Fibroblast of villous mesenchyme (primary cell): ENCODE results near the gene USP12. TPM values are rescaled to one million over a fixed set of nuclear protein-coding genes. Genes with fewer than 3 reads are reported as not detected.

Source experiments
- DNase-seq: peaks from one replicate; pipeline ENCODE4 v3.0.0-alpha.2; 2010; ENCODE audit warnings: low read depth
- H3K4me3 ChIP-seq: 2 replicates; pipeline ENCODE4 v1.5.1; 2011; ENCODE audit warnings: low read depth, mild to moderate bottlenecking, low read length
- CTCF ChIP-seq: IDR thresholded peaks from 2 replicates; pipeline ENCODE4 v1.5.1; 2012; ENCODE audit warnings: low read depth, mild to moderate bottlenecking, low read length; ENCODE audit not compliant: insufficient read depth
- total RNA-seq: library from RNA; depleted of rRNA; stranded (reverse); fragments of >200 nt; gene quantifications from 2 replicates; pipeline ENCODE4 v1.2.3, GENCODE V29; 2012

Gene USP12
- total RNA-seq, 1 donor, result 19.0 TPM

DNA sequence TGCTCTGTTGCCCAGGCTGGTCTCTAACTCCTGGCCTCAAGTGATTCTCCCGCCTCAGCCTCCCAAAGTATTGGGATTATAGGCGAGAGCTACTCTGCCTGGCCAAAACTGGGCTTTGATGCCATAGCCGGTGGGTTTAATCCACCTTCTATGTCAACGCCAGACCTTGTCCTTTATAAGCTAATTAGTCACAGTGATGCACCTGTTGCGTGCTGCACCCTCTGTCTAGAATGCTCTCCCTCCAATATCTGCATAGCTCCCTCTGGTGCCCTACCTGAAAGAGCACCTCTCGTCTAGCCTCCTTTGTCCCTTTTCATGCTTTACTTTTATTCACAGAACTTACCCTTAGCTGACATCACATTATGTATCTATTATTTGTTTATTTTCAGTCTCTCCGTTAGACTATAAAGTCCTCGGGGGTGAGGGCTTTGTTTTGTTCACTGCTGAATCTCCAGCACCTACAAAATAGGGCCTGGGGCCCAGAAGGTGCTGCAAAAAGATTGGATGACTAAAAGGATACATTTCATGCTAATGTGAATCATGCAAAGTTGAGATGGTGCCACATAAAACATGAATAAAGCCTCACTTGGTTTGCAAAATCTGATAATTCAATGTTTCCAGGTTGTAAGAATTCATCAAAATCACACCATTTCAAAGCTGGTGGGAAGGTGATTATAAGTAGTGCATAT is 148.1 kb downstream of the USP12 start:
- DNase-seq, result no peak
- no peak overlapping the region for H3K4me3 ChIP-seq
- no peak for TF ChIP-seq CTCF

GRCh38 chr13:27022571-27023311 is 148.9 kb downstream of the USP12 start:
- peak; percentile 97 for DNase-seq
- no peak overlapping the region for H3K4me3 ChIP-seq
- no peak for TF ChIP-seq CTCF

- TF ChIP-seq CTCF, result no peak
- no peak overlapping the region for H3K4me3 ChIP-seq
- DNase-seq, result no peak
Measured at GRCh38 chr13:27020415-27020814, 151.2 kb downstream of the USP12 start.

- DNase-seq, result no peak
- TF ChIP-seq CTCF, result no peak
- H3K4me3 ChIP-seq, result no peak overlapping the region
Measured at GRCh38 chr13:27018882-27019281, 152.7 kb downstream of the USP12 start.

DNA sequence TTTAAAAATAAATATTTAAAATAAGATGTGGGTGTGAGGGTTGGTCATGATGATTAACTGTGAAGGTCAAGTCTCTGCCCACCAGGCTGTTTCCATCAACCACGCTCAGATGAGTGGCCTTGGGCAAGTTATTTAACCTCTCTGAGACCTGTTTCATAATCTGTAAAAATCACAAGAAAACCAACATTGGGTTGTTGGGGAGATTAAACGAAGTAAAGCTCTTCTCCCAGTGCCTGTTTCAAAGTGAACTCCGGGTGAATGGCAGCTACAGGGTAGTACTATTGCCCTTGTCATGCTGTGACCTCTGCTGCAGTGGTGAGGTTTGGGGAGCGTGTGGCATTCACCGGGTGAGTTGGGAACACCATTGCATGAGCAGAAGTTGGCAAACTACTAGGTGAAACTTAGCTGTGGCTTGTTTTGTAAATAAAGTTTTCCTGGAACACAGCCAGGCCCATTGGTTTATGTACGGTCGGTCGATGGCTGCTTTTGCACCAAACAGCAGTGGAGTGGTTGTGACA is 153.2 kb downstream of the USP12 start:
- DNase-seq, result peak; percentile 84
- no peak overlapping the region for H3K4me3 ChIP-seq
- TF ChIP-seq CTCF, result no peak

DNA sequence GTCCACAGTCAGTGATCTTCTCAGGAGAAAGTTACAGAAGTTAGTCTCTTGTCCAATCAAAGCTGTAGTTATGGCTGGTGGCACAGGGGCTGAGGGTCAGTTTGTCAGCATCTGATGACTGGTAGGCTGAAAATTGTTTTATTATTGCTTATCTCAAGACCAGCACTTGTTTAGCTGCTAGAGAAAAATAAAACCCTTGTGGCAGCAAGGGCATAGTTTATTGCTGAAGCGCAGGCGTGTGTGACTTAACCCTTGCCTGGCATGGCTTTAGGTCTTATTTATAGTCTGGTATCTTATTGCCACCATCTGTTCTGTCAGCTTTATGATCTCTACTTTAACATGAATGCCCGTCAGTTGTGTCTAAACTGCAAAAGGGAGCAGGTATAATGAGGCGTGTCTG is 154.7 kb downstream of the USP12 start:
- no peak for TF ChIP-seq CTCF

More for the DNA sequence above, 154.7 kb downstream of the USP12 start:
- no peak overlapping the region for H3K4me3 ChIP-seq
- DNase-seq, result peak; percentile 74

Other genes with a start within 250 kb of the USP12 start
- 535 and 661 TPM in 2 replicates for gene RPL21, start 79.7 kb upstream of the USP12 start, total RNA-seq
- 2.9 and 4.7 TPM in 2 replicates for gene RASL11A, start 99.0 kb upstream of the USP12 start, total RNA-seq